Endothelial cell of hepatic sinusoid (primary cell): ENCODE results near the gene FAM3A.
"Not testable (repeated sequence)": the region's sequence is repeated elsewhere in the genome, so short reads cannot be mapped to it uniquely, and the experiment has no call there.

Source experiments
- in situ Hi-C: cut with HindIII; loops from 2 replicates; pipeline ENCODE4 v1.10.0; 2017; ENCODE audit warnings: low sequenced_read_pairs

Gene FAM3A

GRCh38 chrX:154506483-154507332 is 9.3 kb downstream of the FAM3A start:
- in situ Hi-C loops: loop anchor here (10.0 kb wide), 1 partner anchor 62 kb away; the partner anchor contains the start of gene FAM50A

DNA sequence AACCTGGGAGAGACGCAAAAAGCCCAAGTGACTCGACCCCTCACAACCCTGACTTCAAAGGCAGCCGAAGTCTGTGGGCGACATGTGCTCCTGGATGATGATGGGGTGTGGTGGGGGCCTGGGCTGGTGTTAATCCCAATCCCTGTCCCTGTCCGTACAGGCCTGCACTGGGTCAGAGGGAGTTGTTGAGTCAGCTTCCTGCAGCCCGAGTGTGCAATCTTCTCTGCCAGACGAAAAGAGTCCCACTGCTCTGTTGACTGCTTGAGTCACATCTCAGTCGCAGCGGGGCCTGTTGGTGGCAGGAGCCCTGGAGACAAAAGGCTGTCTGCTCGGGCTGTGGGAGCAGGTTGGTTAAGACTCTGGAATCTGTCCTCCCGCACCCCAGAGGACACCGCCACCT is 10.3 kb downstream of the FAM3A start:
- in situ Hi-C loops: loop anchor here (10.0 kb wide), 1 partner anchor 61 kb away; the partner anchor contains the start of gene FAM50A

DNA sequence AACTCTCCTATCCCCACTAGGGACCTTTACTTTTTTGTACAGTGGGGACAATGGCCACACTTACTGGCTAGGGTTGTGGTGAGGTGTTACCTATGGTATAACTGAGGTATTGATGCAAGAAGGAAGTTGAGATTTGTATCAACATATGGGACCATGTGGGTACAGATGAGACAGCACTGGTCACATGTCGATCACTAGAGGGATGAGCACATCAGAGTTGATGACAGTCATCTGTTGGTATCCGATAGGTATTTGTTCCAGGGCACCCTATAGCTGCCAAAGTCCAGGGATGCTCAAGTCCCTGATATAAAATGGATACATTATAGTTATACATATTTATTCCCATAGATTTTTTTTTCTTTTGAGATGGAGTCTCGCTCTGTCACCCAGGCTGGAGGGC is 13.0 kb downstream of the FAM3A start:
- in situ Hi-C loops: loop anchor here (10.0 kb wide), 1 partner anchor 58 kb away; the partner anchor contains the start of gene FAM50A

GRCh38 chrX:154502098-154502497 is 13.9 kb downstream of the FAM3A start:
- in situ Hi-C loops: loop anchor here (10.0 kb wide), 1 partner anchor 57 kb away; the partner anchor contains the start of gene FAM50A

DNA sequence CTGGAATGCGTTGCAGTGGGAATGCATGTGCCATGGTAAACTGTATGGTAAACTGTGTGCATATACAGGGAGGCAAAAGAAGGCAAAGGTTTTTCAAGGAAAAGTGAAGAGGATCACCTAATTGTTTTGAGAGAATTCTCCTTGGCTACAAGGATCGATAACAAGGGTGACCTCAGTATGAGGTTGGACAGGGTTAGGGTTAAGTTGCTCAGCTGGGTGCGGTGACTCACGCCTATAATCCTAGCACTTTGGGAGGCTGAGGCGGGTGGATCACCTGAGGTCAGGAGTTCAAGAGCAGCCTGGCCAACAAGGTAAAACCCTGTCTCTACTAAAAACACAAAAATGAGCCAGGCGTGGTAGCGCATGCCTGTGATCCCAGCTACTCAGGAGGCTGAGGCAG is 14.6 kb downstream of the FAM3A start:
- in situ Hi-C loops: loop anchor here (10.0 kb wide), 1 partner anchor 57 kb away; the partner anchor contains the start of gene FAM50A

GRCh38 chrX:154496591-154497137 is 19.4 kb downstream of the FAM3A start:
- in situ Hi-C loops: not testable (repeated sequence)

- in situ Hi-C loops: no loop called here
Measured at GRCh38 chrX:154495472-154495922, 20.5 kb downstream of the FAM3A start.

DNA sequence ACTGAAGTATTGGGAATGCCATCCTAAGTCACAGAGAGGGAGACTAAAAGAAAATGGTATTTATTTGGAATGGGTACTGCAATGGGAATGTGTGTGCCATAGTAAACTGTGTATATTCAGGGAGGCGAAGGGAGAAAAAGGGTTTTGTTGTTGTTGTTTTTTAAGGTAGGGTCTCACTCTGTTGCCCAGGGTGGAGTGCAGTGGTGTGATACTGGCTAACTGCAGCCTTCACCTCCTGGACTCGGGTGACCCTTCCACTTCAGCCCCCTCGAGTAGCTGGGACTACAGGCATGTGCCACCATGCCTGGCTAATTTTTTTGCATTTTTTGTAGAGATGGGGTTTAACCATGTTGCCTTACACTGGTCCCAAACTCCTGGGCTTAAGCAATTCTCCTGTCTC is 21.3 kb downstream of the FAM3A start:
- in situ Hi-C loops: no loop called here

- in situ Hi-C loops: no loop called here
Measured at GRCh38 chrX:154490414-154491083, 25.5 kb downstream of the FAM3A start, which contains the start of gene SLC10A3. SLC10A3 (minus strand) TSS chrX:154490629; CDS start chrX:154488940, 1,689 bp downstream.

DNA sequence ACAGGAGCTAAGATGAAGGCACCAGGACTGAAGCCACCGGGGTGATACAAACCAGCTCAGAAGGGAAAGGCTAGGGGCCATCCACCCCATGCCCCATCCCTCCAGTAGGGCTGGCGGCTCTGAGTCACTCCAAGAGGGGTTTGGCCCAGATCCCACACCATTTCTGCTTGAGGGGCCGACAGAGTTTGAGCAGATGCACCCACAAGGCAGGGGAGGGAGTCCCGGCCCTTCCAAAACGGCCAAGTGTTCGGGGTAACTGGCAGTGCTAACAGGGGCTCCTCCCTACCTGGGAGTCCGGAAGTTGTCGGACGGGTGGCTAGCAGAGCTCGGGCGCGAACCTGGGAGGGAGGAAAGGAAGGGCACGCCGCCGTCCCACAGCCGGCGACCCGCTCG is 26.0 kb downstream of the FAM3A start:
- in situ Hi-C loops: no loop called here

DNA sequence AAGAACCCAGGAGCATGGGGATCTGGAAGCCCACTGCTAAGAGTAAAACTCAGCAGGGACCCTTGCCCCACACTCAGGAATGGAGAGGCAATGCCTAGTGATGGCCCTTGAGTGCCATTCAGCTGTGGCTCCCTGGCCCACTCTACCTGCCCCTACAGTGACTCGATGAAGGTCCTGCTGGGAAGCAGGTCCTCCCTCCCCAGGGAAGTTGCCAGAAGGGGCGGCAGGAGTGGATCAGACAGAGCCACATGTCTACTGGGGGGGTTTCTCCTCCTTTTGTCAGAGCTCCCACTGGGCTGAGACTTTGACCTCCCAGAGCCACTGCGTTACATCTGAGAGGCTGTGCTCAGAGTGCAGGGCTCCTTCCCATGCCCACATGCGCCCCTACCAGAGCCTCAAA is 26.9 kb downstream of the FAM3A start:
- in situ Hi-C loops: no loop called here

DNA sequence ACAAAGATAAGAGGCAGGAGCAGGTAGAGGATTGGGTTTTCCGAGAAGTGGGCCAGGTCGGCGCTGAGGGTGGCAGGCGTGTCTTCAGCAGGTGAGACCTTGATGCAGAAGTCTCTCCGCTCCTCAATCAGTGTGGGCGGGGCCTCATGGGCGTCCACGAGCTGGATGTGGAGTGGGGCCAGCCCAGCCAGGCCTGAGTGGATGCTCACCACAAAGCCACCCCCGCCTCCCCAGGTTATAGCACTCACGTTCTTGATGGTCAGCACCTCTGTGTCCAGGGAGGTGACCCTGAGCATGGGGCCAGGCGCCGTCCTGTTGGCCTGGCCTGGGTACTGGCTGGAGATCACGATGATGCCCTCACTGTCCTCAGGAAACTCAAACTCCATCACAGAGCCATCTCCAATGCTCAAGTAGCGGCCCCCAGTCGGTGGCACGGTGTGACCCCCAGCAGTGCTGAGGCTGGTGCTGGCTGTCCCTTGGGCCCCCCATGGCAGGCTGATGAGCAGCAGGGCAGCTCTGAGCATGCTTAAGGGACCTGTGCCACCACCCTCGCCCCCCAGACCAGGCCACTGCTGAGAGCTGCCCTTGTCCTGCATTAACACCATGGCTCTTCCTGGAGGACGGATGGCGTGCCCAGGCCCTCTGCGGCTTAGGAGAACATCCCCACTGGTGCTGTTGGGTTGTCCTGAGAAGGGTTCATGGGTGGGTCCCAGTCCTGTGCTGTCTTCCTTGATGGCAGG is 27.5 kb downstream of the FAM3A start:
- in situ Hi-C loops: no loop called here

DNA sequence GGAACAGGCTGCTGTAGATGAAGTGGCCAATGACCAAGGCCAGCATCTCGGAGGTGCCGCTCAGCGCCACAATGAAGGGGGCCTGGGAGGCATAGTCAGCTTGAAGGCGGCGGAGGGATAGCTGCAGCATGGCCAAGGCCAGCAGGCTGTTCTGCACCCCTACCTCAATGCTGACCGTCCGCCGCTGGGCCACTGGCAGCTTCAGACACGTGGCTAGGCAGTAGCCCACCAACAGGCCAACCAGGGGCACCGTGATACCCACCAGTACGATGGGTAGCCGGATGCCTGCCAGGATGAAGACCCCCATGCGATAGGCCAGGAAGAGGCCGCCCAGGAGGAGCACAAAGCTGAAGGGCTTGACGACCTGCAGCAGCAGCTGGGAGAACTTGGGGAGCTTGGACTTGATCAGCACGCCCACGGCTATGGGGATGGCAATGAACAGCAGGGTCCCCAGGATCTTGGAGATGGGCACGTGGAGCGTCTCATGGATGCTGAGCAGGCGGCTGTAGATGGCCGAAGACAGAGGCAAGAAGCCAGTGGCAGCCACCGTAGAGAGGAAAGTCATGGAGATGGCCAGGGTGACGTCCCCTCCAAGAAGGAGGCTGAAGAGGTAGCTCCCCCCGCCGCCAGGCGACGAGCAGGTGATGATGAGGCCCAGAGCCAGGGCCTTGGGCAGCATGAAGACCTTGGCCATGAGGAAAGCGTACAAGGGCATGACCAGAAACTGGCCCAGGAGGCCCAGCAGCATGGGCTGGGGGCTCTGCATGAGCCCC is 28.3 kb downstream of the FAM3A start:
- in situ Hi-C loops: no loop called here

GRCh38 chrX:154486396-154487207 is 29.4 kb downstream of the FAM3A start, which contains the start of gene UBL4A:
UBL4A (minus strand) TSS chrX:154486615; CDS start chrX:154486584, 31 bp downstream.
- in situ Hi-C loops: no loop called here

DNA sequence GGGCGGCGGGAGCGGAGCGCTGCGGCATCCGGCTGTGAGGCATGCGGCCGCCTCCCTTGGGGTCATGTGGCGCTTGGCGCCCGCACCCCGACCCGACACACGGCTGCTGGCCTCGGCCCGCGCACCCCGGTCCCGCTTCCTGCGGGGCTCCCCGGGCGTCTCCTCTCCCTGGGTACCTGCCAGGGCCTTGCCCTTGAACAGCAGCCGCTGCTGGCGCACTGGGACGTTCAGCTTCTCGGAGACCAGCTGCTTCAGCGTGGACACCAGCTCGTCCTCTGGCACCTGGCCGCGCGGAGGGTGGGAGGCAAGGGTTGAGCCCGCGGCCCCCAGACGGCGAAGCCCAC is 30.0 kb downstream of the FAM3A start:
- in situ Hi-C loops: no loop called here

DNA sequence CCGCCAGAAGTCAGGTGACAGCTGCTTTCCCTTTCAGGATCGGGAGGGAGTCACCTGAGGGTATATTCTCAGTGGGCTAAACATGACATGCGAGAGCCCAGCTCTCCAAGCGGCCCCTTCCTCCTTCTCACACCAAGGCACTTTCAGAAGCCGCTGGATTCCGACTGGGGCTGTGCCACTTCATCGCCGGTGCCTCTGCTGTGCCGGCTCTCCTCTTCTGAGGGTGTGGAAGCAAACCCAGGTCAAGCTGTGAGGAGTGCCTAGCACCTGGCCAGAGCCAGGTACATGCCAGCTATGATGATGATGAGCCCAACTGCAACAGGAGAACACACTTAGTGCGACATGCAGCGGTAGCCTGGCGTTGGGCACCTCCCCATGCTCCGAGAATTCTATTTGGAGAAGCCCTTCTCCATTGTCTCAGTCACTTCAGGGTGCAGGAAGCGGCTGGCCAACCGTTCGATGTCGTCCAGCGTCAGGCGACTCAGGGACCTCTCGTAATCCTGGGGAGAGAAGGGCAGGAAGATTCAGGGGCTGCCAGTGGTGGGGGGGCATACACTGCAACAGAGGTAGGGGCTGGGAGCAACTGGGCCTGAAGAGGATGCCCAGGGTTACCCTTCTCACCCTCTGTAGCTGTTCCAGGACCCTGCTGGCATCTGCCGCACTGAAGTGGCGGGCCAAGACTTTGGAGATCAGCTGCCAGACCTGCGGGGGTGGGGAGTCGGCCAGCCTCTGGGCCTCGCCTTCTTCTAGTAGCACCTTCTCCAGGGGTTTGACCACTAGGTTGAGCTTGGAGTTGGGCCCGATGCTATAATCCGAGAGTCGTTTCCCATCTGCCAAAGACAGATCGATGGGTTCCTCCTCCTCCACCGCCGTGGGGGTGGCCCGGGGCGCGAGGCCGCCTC is 30.6 kb downstream of the FAM3A start:
- in situ Hi-C loops: no loop called here

GRCh38 chrX:154484255-154485149 is 31.5 kb downstream of the FAM3A start:
- in situ Hi-C loops: no loop called here
